ENCODE results near the gene MOXD1. TPM values are rescaled to one million over a fixed set of nuclear protein-coding genes. Genes with fewer than 3 reads are reported as not detected.

MOXD1 gene
- total RNA-seq, 1 experiment from 2014 or later: 2.9 TPM

DNA sequence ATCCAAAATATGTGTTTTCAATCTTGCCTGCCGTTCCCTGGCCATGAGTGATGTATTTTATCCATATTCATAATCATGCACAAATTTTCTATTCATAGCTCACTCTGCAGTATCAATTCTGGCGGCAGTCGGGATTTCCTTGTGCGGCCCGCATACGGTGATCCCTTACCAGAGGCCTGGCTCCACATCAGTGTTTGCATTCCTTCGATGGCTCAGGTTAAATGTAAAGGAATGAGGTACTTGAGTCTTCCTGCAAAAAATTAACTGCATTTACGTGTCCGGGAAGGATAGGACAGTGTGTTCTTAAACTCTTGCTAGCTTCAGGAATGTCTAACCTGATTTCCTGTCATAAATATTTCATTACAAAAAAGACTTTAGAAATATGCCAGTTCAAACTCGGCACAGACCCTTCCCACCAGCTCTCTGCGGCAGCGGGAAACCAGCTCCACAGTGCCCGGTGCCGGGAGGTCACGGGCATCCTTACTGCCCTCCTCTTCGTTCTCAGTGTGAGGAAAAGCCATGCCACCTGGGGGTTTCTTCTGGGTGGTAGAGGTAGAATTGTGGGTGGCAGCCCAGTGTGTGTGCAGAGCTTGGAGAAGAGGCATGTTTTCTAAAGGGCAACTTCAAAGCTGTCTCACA lies 154.5 kb downstream of the MOXD1 start:
- Histone ChIP-seq H3K9me3 (peaks cover 6% of the 10 kb centered on the region; the same call in 1 of the 2 replicates), H3K4me3 (no peak overlapping the region), H3K27me3 (no peaks in the 10 kb centered on the region), H3K36me3 (no peaks in the 10 kb centered on the region)
- no peak for DNase-seq

DNA sequence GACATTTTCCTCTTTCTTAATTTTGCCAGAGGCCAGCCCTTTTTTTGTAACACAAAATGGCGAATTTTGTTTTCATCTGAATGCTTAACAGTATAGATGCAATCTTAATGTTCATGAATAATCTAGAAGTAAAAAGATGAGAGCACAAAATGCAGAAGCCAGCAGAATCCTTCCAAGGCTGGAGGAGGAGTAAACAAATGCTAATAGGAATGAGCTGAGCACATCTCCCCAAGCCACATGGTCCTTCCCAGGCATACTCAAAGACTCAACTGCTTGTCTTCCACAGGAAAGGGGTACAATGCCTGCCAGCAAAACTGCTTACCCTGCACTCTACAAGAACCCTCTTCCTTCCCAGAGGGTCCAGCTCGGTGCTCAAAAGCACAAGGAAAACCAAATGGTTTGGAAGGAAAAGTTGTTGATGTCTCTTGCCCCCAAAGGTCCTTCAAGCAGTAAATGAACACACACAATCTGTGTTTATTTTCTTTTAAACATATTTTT lies 155.1 kb downstream of the MOXD1 start:
- no peak overlapping the region for H3K4me3 ChIP-seq
- DNase-seq: no peak
- H3K27me3 ChIP-seq: no peaks in the 10 kb centered on the region
- no peaks in the 10 kb centered on the region; the same call in 1 of the 2 replicates for H3K9me3 ChIP-seq
- H3K36me3 ChIP-seq: no peaks in the 10 kb centered on the region

Other genes starting within 250 kb of the MOXD1 start
- gene STX7, start 111.6 kb upstream of the MOXD1 start, total RNA-seq (2014; rRNA removed; shearing (Covaris generic); ENCODE audit: low replicate concordance): 4.7 and 9.5 TPM in 2 replicates
- gene TAAR9, start 136.8 kb upstream of the MOXD1 start, total RNA-seq (2014; rRNA removed; shearing (Covaris generic); ENCODE audit: low replicate concordance): not detected in 2 replicates
- not detected in 2 replicates for gene TAAR8, start 151.2 kb upstream of the MOXD1 start, total RNA-seq (2014; rRNA removed; shearing (Covaris generic); ENCODE audit: low replicate concordance)
- gene TAAR6, start 168.8 kb upstream of the MOXD1 start, total RNA-seq (2014; rRNA removed; shearing (Covaris generic); ENCODE audit: low replicate concordance): not detected in 2 replicates
- gene TAAR5, start 188.3 kb upstream of the MOXD1 start, total RNA-seq (2014; rRNA removed; shearing (Covaris generic); ENCODE audit: low replicate concordance): not detected in 2 replicates
- gene TAAR2, start 222.8 kb upstream of the MOXD1 start, total RNA-seq (2014; rRNA removed; shearing (Covaris generic); ENCODE audit: low replicate concordance): not detected in 2 replicates

Measured in MG63 (cell line).